ENCODE results near the gene CACNA1D.

GRCh38 chr3:53789459-53789858 is 295.0 kb downstream of the CACNA1D start:
- TF ChIP-seq CTCF (IDR thresholded peaks at IDR 0.05) (no peak), POLR2AphosphoS5 (IDR thresholded peaks at IDR 0.05) (no peak), EP300 (IDR thresholded peaks at IDR 0.05) (no peak), POLR2A (IDR thresholded peaks at IDR 0.05) (no peak)
